Measurements from ENCODE around the gene PAIP2B. TPM values are rescaled to one million over a fixed set of nuclear protein-coding genes. Genes with fewer than 3 reads are reported as not detected.

The PAIP2B gene
- total and polyA plus RNA-seq, 2 of the 13 experiments (the other 11 are each of a cell fraction or from before 2014, with no cell fraction given) = 0.16 to 0.29 TPM

DNA sequence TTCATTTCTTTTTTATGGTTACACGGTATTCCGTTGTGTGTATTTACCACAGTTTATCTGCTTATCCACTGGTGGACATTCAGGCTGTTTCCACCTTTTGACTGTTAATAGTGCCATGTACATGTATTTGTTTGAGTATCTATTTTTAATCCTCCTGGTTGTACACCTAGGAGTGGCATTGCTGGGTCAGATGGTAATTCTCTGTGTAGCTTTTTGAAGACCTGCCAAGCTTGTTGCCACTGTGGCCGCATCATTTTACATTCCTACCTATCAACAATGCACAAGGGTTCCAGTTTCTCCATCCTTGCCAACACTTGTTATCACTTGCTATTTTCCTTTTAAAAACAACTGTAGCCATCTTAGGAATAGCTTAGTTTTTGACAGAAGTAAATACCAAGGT lies 83.1 kb downstream of the PAIP2B start:
- Histone ChIP-seq H3K27ac (ENCODE audit: extremely low read length, insufficient read depth, low read length) (no peak overlapping the region), H3K9me3 (ENCODE audit: low read length) (no peaks in the 10 kb centered on the region), H3K27me3 (ENCODE audit: control insufficient read depth in 1 of 2, insufficient read depth in 2 of 2, low read length in 2 of 2) (no peaks in the 10 kb centered on the region), H3K4me1 (ENCODE audit: insufficient read depth, low read length) (no peaks in the 10 kb centered on the region), H3K4me3 (replicated peaks in 1 of 3; ENCODE audit: insufficient read depth in 1 of 3, low read depth in 2 of 3, low read length in 3 of 3) (no peak overlapping the region), H3K4me2 (ENCODE audit: low read depth, low read length) (no peak overlapping the region), H3K9ac (ENCODE audit: insufficient read depth, low read depth, low read length) (no peak overlapping the region), H2AFZ (ENCODE audit: low read length) (no peak overlapping the region), H4K20me1 (ENCODE audit: insufficient read depth, low read length) (peaks cover 4% of the 10 kb centered on the region; the same call in 1 of the 2 replicates), H3K36me3 (replicated peaks in 1 of 2; ENCODE audit: control insufficient read depth in 1 of 2, insufficient read depth in 2 of 2, low read length in 2 of 2) (peaks cover 49 to 97% of the 10 kb centered on the region in 2 experiments), H3K79me2 (ENCODE audit: insufficient read depth, low read length) (peaks cover 3% of the 10 kb centered on the region)
- TF ChIP-seq ZNF879 (CRISPR knock-in tag; IDR thresholded peaks at IDR 0.05) = no peak
- no peak for TF ChIP-seq SYNCRIP (IDR thresholded peaks at IDR 0.05; ENCODE audit: insufficient read depth, low read depth, low read length)
- TF ChIP-seq SATB2 (CRISPR knock-in tag; IDR thresholded peaks at IDR 0.05) = no peak
- no peak for TF ChIP-seq HNRNPK (IDR thresholded peaks at IDR 0.05; ENCODE audit: low read depth, low read length, poor library complexity, severe bottlenecking)
- no peak for TF ChIP-seq ZNF614 (CRISPR knock-in tag; IDR thresholded peaks at IDR 0.05; ENCODE audit: borderline replicate concordance)
- TF ChIP-seq HCFC1 (IDR thresholded peaks at IDR 0.05; ENCODE audit: low read depth, low read length) = no peak
- TF ChIP-seq NONO (IDR thresholded peaks at IDR 0.05) = no peak
- no peak for TF ChIP-seq NONO (CRISPR knock-in tag; conservative IDR thresholded peaks at IDR 0.05)
- no peak for TF ChIP-seq ZBTB21 (CRISPR knock-in tag; IDR thresholded peaks at IDR 0.05)
- no peak for TF ChIP-seq ZNF839 (CRISPR knock-in tag; IDR thresholded peaks at IDR 0.05; ENCODE audit: borderline replicate concordance)
- TF ChIP-seq ZNF326 (CRISPR knock-in tag; IDR thresholded peaks at IDR 0.05; ENCODE audit: borderline replicate concordance) = no peak
- no peak for TF ChIP-seq EED (CRISPR knock-in tag; IDR thresholded peaks at IDR 0.05)
- no peak for TF ChIP-seq ZNF704 (CRISPR knock-in tag; IDR thresholded peaks at IDR 0.05; ENCODE audit: borderline replicate concordance)
- TF ChIP-seq ZSCAN30 (CRISPR knock-in tag; IDR thresholded peaks at IDR 0.05) = no peak
- TF ChIP-seq, protein P1, sequence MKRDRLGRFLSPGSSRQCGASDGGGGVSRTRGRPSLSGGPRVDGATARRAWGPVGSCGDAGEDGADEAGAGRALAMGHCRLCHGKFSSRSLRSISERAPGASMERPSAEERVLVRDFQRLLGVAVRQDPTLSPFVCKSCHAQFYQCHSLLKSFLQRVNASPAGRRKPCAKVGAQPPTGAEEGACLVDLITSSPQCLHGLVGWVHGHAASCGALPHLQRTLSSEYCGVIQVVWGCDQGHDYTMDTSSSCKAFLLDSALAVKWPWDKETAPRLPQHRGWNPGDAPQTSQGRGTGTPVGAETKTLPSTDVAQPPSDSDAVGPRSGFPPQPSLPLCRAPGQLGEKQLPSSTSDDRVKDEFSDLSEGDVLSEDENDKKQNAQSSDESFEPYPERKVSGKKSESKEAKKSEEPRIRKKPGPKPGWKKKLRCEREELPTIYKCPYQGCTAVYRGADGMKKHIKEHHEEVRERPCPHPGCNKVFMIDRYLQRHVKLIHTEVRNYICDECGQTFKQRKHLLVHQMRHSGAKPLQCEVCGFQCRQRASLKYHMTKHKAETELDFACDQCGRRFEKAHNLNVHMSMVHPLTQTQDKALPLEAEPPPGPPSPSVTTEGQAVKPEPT (CRISPR knock-in tag; IDR thresholded peaks at IDR 0.05; ENCODE audit: low read depth) = no peak
- TF ChIP-seq ATF2 (CRISPR knock-in tag; IDR thresholded peaks at IDR 0.05) = no peak
- TF ChIP-seq ZNF557 (CRISPR knock-in tag; IDR thresholded peaks at IDR 0.05) = no peak
- CTCF ChIA-PET (ENCODE audit: low intra/inter-chr PET ratio, low total read pairs) = no interaction called here
- 95% methylated on average over 3 of the region's 3 CpGs for WGBS (ENCODE audit: low lambda C conversion rate)
- in situ Hi-C loops (cut with HindIII; ENCODE audit: extremely low pct_ligation_motif_present, low pct_unique_long_range_greater_than_20kb) = no loop called here
- DNase-seq (ENCODE audit: low spot score) (no peak), FAIRE-seq (no peak), ATAC-seq (no peak)
- no TSS peak for BruUV-seq (replicated peaks)
- POLR2A ChIA-PET = interaction anchor here (1.3 to 2.0 kb wide), 2 partner anchors 13 to 76 kb away, joined by 4 to 6 read pairs; partner anchors contain the start of genes MCEE, MPHOSPH10 and NAGK
- intact Hi-C loops (cut with micrococcal nuclease; ENCODE audit: unreplicated experiment) = no loop called here
